Measurements from ENCODE around the gene WWP2.

GRCh38 chr16:69904495-69905170 lies 142.5 kb downstream of the WWP2 start:
- no peak for TF ChIP-seq CTCF (IDR thresholded peaks at IDR 0.05; ENCODE audit: low read length)
- TF ChIP-seq EZH2 (optimal IDR thresholded peaks at IDR 0.05; ENCODE audit: low read depth, low read length) = no peak

Measured in MM.1S (cell line).